Endothelial cell of umbilical vein (primary cell): Measurements from ENCODE around the gene TMEFF2. TPM values are rescaled to one million over a fixed set of nuclear protein-coding genes. Genes with fewer than 3 reads are reported as not detected.

Source experiments
- BruUV-seq: library from RNA; stranded (reverse); fragments of 400-500 nt; replicated peaks from 2 replicates; lab custom pipeline; 2021; lab: Mats Ljungman, UMichigan
- CTCF ChIA-PET: fragments of 300-600, 350-600 bp; sonication (Branson Sonifier 250); formaldehyde crosslinking; loops from one replicate; lab custom pipeline; 2021; ENCODE audit warnings: antibody characterized with exemption, inconsistent platforms; lab: Charles Lee
- POLR2A ChIA-PET: fragments of 300-600, 350-600 bp; sonication (Branson Sonifier 250); formaldehyde crosslinking; loops from one replicate; lab custom pipeline; 2021; ENCODE audit warnings: antibody characterized with exemption, inconsistent platforms; lab: Charles Lee
- DNase-seq: peaks from one replicate; pipeline ENCODE4 v3.0.0-alpha.2; 2011; ENCODE audit warnings: low read depth, low spot score
- FAIRE-seq: peaks from 2 replicates; lab custom pipeline; 2011; peaks lifted over from hg19 to GRCh38; lab: Jason Lieb, UNC
- H2AFZ ChIP-seq: 2 replicates; pipeline ENCODE4 v1.6.0; 2012; ENCODE audit warnings: low read depth, low read length, control low read depth, inconsistent platforms
- H3K27ac ChIP-seq: 2 replicates; pipeline ENCODE4 v1.5.1; 2011; ENCODE audit warnings: low read depth, mild to moderate bottlenecking, control low read depth, low read length, moderate library complexity; ENCODE audit not compliant: insufficient read depth
- H3K27me3 ChIP-seq, 2 experiments: 2 replicates each; pipeline versions ENCODE4 v1.6.0 to v1.6.1; 2011; ENCODE audit warnings: low read length in 2 of 2, mixed read lengths in 1 of 2; ENCODE audit not compliant: control insufficient read depth in 2 of 2, insufficient read depth in 2 of 2
- H3K36me3 ChIP-seq, 2 experiments: 2 replicates in 1 of 2; 3 replicates in 1 of 2; pipeline ENCODE4 v1.5.1; 2011; ENCODE audit warnings: low read length in 2 of 2, mild to moderate bottlenecking in 1 of 2, moderate library complexity in 1 of 2; ENCODE audit not compliant: control insufficient read depth in 2 of 2, insufficient read depth in 2 of 2; ENCODE audit errors: extremely low read depth in 1 of 2
- H3K4me1 ChIP-seq: 3 replicates; pipeline ENCODE4 v1.5.1; 2011; ENCODE audit warnings: mild to moderate bottlenecking, low read length; ENCODE audit not compliant: control insufficient read depth, insufficient read depth; ENCODE audit errors: extremely low read depth
- H3K4me2 ChIP-seq: 2 replicates; pipeline ENCODE4 v1.6.1; 2011; ENCODE audit warnings: low read length, control low read depth, mixed read lengths; ENCODE audit not compliant: insufficient read depth
- H3K4me3 ChIP-seq, 3 experiments: fragments of 200-600 bp in 1 of 3; sonication (generic), shearing (Covaris generic) in 1 of 3; replicated peaks in 1 of 3; 2 replicates each; pipeline ENCODE4 v1.5.1; 2011 to 2016; ENCODE audit warnings: control low read depth in 3 of 3, low read length in 3 of 3, mild to moderate bottlenecking in 2 of 3, inconsistent platforms in 1 of 3, low read depth in 1 of 3, moderate library complexity in 1 of 3; ENCODE audit not compliant: insufficient read depth in 1 of 3
- H3K79me2 ChIP-seq: 2 replicates; pipeline ENCODE4 v1.6.0; 2012; ENCODE audit warnings: low read length, inconsistent platforms; ENCODE audit not compliant: control insufficient read depth, insufficient read depth
- H3K9ac ChIP-seq: replicated peaks from 2 replicates; pipeline ENCODE3; 2011; ENCODE audit warnings: low read length, control low read depth; ENCODE audit not compliant: insufficient read depth; ENCODE audit errors: extremely low read depth
- H3K9me1 ChIP-seq: replicated peaks from 3 replicates; pipeline ENCODE4 v1.6.0; 2011; ENCODE audit warnings: mild to moderate bottlenecking, low read length; ENCODE audit not compliant: control insufficient read depth, insufficient read depth; ENCODE audit errors: extremely low read depth
- H3K9me3 ChIP-seq: replicated peaks from 2 replicates; pipeline ENCODE4 v1.5.1; 2012; ENCODE audit warnings: low read length, inconsistent platforms; ENCODE audit not compliant: control insufficient read depth, insufficient read depth
- H4K20me1 ChIP-seq: replicated peaks from 2 replicates; pipeline ENCODE3; 2011; ENCODE audit warnings: mild to moderate bottlenecking, low read length; ENCODE audit not compliant: control insufficient read depth, insufficient read depth; ENCODE audit errors: extremely low read depth
- CTCF ChIP-seq, 2 donors: IDR thresholded peaks; 1 replicate in 1 of 2; 2 replicates in 1 of 2; pipeline ENCODE4 v1.5.1; 2011; ENCODE audit warnings: low read length in 2 of 2, mild to moderate bottlenecking in 2 of 2, moderate library complexity in 2 of 2, control low read depth in 1 of 2, inconsistent platforms in 1 of 2, low read depth in 1 of 2; ENCODE audit not compliant: insufficient read depth in 1 of 2; ENCODE audit errors: extremely low read depth in 1 of 2
- EZH2 ChIP-seq: IDR thresholded peaks from 2 replicates; pipeline ENCODE4 v1.6.1; 2012; ENCODE audit warnings: borderline replicate concordance, low read depth, mild to moderate bottlenecking, moderate library complexity, low read length, inconsistent platforms; ENCODE audit not compliant: severe bottlenecking
- FOS ChIP-seq: IDR thresholded peaks from 2 replicates; pipeline ENCODE4 v1.6.1; 2011; ENCODE audit warnings: mild to moderate bottlenecking, low read length, moderate library complexity, borderline replicate concordance; ENCODE audit not compliant: insufficient read depth
- GATA2 ChIP-seq: IDR thresholded peaks from 2 replicates; pipeline ENCODE4 v1.7.0; 2011; ENCODE audit warnings: low read depth, mild to moderate bottlenecking, moderate library complexity, mixed read lengths, low read length; ENCODE audit not compliant: insufficient read length, insufficient read depth
- JUN ChIP-seq: IDR thresholded peaks from 2 replicates; pipeline ENCODE4 v1.6.1; 2011; ENCODE audit warnings: borderline replicate concordance, low read depth; ENCODE audit not compliant: insufficient read length, insufficient read depth
- MAX ChIP-seq: IDR thresholded peaks from 2 replicates; pipeline ENCODE4 v1.6.1; 2011; ENCODE audit not compliant: insufficient read depth, insufficient read length
- MYC ChIP-seq: IDR thresholded peaks from one replicate; pipeline ENCODE4 v1.6.1; 2011; ENCODE audit warnings: mild to moderate bottlenecking, low read depth, low read length
- POLR2A ChIP-seq: IDR thresholded peaks from 2 replicates; pipeline ENCODE4 v1.6.1; 2012; ENCODE audit warnings: low read depth, mild to moderate bottlenecking, control low read depth, low read length
- POLR2AphosphoS5 ChIP-seq: IDR thresholded peaks from 2 replicates; pipeline ENCODE4 v1.6.1; 2012; ENCODE audit warnings: low read depth, mild to moderate bottlenecking, control low read depth, low read length, moderate library complexity; ENCODE audit not compliant: insufficient read depth
- dilution Hi-C: fragments of 300-500 bp; cut with MboI; formaldehyde crosslinking; loops from one replicate; pipeline ENCODE4 v1.15.0; 2019; ENCODE audit warnings: low sequenced_read_pairs; ENCODE audit not compliant: extremely low pct_ligation_motif_present
- intact Hi-C: fragments of 100-400 bp; cut with micrococcal nuclease; formaldehyde crosslinking; loops from one replicate; pipeline ENCODE4 v1.10.0; 2022
- polyA plus RNA-seq, 4 experiments: library from polyadenylated mRNA; depleted of rRNA in 3 of 4; stranded (reverse) in 3 of 4; unstranded in 1 of 4; fragments of >200 nt; gene quantifications; 2 replicates each; pipeline versions ENCODE4 v1.2.1 to v1.2.3, GENCODE V29; 2011 to 2012; ENCODE audit warnings: missing spikeins in 1 of 4
- total RNA-seq: library from RNA; stranded (reverse); gene quantifications from 2 replicates; pipeline ENCODE4 v1.2.3, GENCODE V29; 2021

The TMEFF2 gene
- total and polyA plus RNA-seq, 2 donors (not counting 3 experiments of a cell fraction or from before 2014, with no cell fraction given), result 0.18 to 0.20 TPM

- Histone ChIP-seq H3K4me3 (no peak overlapping the region), H3K4me2 (no peak overlapping the region), H3K9me1 (no peaks in the 10 kb centered on the region), H4K20me1 (no peaks in the 10 kb centered on the region), H3K36me3 (no peaks in the 10 kb centered on the region), H3K9me3 (no peaks in the 10 kb centered on the region), H2AFZ (no peak overlapping the region), H3K9ac (no peak overlapping the region), H3K27ac (no peak overlapping the region), H3K27me3 (no peaks in the 10 kb centered on the region), H3K4me1 (no peaks in the 10 kb centered on the region), H3K79me2 (no peaks in the 10 kb centered on the region)
- no peak for TF ChIP-seq JUN
- TF ChIP-seq CTCF (IDR thresholded peaks at IDR 0.05; ENCODE audit: extremely low read depth in 1 of 2, insufficient read depth in 1 of 2, low read depth in 1 of 2, low read length in 2 of 2), result no peak
- TF ChIP-seq MYC, result no peak
- no peak for TF ChIP-seq EZH2
- no peak for TF ChIP-seq FOS
- TF ChIP-seq POLR2A, result no peak
- TF ChIP-seq GATA2, result no peak
- TF ChIP-seq POLR2AphosphoS5, result no peak
- no peak for TF ChIP-seq MAX
- BruUV-seq, result no TSS peak
- POLR2A ChIA-PET, result no interaction called here
- intact Hi-C loops, result no loop called here
- DNase-seq, result no peak
- CTCF ChIA-PET, result no interaction called here
- dilution Hi-C loops, result no loop called here
- FAIRE-seq, result no peak
Measured at GRCh38 chr2:192030289-192030688, 164.4 kb downstream of the TMEFF2 start.
